HG02884 (cell line): ENCODE measurements around the gene AMBP.
"Not testable (repeated sequence)": the region's sequence is repeated elsewhere in the genome, so short reads cannot be mapped to it uniquely, and the experiment has no call there.

Source experiments
- ATAC-seq: cut with Tn5 transposase; IDR thresholded peaks from one replicate; pipeline ENCODE4 v1.9.1; 2021; ENCODE audit warnings: mild to moderate bottlenecking, moderate library complexity; ENCODE audit not compliant: unreplicated experiment

The AMBP gene

DNA sequence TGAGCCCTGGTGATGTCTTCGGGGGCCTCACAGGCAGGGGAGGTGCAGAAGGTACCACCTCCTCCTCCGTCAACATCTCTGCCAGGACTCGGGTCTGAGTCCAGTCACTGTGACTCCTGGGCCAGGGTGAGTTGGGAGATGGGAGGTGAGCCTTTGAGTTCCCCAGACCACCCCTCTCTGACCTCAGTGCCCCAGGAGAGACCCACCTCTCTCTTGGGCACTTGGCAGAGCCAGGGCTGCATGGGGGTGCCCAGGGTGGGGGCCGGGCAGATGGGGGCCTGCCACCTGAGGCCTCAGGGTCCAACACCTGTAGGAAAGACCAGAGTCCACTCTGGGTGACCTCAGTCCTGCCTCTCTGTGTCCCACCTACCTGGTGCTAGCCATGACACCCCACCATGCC, 14.2 kb upstream of the AMBP start:
- ATAC-seq = no peak

DNA sequence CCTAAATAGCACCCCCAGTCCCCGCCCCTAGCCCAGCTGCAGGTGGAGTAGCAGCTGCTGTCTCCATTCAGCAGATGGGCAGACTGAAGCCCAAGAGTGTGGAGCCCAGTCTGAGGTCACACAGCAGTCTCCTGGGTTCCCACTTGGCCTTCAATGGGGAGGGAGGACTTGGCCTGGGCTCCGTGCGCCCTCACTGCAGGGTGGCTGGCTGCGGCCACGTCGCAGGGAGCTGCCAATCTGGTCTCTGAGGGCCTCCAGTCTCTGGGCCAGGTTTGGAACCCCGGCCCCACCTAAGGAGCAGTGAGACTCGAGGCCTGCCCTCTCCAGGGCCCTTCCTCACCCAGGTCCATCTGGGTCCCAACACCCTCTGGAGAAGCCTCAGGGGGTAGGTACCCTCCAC, 13.6 kb upstream of the AMBP start:
- no peak for ATAC-seq

DNA sequence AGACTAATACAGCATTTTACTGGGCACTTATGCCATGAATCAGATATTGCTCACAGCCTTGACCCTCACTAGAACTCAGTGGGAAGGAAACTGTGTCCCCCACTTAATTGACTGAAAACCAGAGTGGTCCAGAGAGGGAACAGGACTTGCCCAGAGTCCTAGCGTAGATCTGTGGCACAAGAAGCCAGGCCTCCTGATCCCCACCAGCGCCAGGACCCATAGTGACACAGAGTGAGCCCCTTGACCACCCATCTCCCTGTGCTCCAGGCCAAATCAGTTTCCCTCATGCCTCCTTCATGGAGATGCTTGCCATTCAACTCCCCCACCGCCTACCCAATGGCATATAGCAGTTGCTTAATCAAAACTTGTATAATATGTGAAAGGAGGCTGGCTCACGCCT, 12.7 kb upstream of the AMBP start:
- ATAC-seq = no peak

DNA sequence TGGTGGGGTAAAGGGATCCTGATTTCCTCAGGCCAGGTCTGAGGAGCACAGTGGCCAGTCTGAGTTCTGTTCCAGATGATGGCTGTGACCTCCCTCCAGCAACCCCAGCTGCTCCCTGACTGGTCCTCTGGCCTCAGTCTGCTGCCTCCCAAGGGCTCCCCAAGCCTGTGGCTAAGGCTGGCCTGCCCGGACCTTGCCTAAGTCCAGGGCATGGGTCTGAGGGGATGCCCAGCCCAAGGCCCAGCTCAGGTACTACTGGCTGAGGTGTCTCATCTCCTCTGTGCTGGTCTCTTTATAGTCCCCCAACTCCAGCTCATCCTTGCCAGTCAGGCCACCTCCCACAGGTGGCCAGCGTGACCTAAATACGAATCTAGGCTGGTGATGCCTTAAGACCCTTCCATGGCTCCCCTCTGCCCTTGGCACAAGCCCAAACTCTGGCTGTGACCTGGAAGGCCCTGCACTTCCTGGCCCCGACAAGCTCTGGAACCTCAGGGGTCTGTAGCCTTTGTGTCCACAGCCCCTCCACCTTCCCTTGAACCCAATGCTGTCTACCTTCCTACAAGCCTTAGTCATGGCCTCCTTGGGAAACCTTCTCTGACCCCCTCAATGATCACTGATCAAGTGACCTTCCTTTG, 11.2 kb upstream of the AMBP start:
- no peak for ATAC-seq

DNA sequence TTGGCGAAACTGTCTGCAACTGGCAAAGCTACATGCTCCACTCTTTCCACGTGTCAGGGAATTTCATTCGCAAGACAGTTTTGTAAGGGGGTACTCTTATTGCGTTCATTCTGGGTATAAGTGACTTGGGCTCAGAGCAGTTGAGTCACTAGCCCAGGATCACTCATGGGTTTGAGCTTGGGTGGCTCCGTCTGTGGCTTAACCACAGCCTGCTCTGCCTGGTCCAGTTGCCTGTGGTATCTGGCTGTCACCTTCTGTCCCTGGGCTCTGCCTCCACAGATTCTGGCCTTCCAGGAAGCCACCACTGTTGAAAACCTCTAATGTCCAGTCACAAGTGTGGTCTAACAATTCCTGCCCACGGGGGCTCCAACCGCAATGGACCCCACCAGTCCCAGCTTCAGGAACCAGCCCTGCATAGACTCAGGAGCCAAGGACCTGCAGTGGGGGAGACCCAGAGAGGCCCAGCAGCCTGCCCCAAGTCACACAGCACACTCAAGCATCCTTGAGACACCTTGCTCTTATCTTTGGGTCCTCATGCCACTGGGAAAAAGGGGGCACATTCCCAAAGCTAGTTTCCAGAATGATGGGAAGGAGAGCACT, 10.6 kb upstream of the AMBP start:
- ATAC-seq = no peak

DNA sequence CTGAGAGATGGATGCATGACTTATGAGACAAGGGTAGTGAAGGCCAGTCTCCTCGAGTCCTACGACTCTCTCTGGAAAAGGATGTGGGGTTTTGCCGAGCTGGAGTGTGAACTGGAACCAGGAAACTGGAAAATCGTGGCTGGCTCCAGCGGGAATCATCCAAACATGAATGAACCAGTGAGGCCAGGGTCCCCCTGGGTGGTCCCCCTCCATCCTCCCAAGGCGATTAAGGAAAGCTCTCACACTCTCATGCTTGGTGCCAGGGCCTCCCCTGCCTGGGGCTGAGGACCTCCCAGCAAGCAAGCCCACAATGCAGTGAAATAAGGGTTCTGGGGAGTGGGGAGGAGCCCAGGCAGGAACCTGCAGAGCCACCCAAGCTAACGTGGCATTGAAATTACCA, 9.6 kb upstream of the AMBP start:
- ATAC-seq = no peak

DNA sequence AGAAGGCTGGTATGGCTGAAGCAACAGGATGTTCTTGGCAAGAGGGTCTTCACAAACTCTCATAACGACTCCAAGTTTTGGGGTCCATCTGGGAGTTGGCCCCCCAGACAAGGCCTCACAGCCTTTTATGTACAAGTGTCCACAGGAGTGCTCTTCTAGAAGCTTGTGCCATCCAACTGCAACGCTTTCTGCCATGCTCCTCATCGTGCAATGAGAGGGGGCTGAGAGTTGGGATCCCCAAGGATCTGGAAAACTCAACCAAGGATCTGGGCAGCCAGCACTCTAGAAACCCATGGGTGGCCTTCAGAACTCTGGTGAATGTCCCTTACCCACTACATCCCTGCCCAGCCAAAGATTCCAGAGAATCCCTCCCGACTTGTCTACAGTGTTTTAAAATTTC, 8.5 kb upstream of the AMBP start:
- ATAC-seq = no peak

DNA sequence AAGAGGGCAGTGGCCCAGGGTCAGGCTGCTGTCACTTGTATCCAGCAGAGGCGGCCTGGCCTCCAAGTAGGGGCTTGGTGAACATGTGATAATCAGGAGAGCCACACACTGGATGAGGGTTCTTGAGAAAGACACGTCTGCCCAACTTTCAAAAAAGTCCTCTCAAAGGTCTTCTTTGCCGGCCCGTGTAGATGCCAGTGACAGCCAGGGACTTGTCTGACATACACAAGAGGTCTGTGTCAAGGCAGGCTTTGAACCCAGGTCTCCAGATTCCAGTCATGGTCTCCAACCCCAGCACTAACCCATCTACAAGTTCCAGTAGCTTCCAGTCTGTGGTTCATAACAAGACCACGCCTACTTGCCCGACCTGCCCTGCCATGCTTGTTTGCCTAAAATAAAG, 7.9 kb upstream of the AMBP start:
- ATAC-seq = no peak

DNA sequence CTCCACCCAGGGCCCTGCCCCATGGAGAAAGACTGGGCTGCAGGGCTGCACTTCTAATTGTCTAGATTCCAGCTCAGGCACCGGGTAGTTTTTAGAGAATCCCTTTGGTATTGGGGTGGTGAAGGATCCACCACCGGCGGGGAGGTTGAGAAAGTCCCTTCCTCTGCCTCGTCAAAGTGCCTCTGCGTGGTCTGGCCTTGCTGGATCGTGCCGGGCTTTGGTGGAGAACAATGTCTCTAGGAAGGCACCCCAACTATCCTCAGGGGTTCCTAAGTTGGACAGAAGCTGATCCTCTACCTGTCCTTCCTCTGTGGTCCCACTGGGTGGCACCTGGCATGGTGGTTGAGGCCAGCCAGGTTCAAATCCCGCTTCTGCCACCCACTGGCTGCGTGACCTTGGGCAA, 7.3 kb upstream of the AMBP start:
- ATAC-seq = no peak

DNA sequence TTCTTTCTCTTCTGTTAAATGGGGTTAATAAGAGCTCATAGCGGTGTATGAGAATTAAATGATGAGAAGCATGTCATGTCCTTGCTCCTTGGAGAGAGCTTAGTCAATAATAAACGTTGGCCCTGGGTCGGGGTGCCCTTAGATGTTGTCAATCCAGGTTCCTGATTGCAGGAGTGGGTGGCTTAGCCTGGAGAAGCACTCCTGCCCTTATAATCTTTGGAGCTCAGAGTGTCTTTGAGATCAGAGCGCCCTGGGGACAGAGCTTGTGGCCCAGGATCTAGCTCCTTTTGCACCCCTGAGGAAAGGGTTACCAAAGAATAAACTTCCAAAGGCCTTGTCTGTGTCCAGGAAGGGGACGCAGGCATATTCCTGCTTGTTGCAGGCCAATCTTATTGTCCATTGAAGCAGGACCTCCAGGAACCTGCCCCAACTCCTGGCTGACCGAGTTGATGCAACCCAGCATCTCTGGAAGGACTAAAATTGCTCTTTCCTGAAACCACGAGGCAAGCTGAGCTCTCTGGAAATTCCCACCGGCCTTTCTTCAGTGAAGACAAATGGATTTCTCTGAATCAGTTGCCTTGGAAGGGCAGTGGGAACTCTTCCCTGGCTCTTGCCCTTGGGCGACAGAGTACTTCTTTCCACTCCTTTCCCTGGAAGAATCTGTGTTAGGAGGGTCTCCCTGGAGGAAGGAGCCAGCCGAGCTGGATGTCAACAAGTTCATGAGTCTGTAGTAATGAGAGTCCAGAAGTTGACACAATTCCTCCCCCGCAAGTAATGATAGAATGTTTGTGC, 6.4 kb upstream of the AMBP start:
- ATAC-seq = no peak

DNA sequence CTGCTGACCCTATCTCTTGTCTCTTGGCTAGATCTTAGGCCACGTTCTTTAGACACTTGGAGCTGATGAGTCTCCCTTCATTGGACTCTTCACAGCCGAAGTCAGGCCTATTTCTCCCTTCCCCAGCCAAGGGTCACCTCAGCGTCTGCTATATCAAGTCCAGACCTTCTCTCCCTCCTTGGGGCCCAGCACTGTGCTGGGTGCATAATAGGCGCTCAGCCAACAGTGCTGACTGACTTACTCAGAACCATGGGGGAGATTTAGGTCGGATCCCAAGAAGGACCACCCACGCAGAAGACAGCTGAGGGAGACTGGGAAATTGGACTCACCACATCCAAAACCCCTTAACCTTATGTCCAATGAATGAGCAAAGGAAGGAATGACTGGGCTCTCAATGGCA, 5.6 kb upstream of the AMBP start:
- no peak for ATAC-seq

DNA sequence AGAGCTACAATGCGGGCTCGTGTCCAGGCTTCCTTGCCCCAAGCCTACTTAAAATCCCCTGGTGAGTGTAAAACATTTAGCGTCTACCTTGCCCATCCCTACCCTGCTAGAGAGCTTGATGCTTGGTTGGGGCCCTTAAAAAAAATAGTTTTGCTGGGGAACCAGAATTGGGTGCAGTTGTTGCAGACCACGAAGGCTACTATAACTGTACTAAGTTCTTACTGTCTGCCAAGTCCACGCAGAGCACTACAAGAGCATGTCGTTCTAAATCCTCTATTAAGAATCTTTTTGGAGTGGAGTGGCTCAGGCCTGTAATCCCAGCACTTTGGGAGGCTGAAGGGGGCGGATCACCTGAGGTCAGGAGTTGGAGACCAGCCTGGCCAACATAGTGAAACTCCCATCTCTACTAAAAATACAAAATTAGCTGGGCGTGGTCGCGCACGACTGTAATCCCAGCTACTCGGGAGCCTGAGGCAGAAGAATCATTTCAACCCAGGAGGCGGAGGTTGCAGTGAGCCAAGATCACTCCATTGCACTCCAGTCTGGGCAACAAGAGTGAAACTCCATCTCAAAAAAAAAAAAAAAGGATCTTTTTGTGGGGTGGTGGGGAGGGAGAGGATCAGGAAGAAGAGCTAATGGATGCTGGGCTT, 4.8 kb upstream of the AMBP start:
- not testable (repeated sequence) for ATAC-seq

DNA sequence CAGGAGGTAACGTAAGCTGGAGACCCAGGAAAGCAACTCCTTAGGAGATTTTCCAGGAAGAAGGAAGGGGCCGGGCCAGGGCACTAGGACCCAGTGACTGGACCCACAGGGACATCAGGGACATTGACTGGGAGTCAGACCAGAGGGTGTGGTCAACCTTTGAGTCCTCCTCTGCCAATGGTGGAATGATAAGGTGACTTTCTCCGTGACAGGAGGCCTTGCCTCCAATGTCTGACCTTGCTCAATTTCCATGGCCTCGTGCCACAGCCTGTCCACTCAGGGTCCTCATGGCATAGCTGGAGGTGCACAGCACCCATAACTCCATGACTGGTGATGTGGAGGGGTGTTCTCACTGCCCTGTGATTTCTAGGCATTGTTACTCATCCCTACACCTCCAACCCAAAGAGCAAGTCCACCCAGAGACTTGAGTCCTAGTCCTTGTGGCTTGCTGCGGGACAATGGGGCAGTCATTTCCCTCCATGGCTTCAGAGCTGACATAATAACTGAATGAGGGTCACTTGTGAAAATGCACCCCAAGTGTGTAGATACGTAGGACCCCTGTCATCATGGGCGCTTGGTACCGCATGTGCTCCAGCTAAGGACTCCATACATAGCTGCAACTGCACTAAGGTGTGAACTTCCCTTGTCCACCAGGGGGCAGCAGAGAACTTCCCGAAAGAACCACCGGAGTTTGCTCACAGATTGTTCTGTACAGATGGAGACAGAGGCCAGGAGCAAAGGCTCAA, 4.1 kb upstream of the AMBP start:
- ATAC-seq = peak; percentile 87

DNA sequence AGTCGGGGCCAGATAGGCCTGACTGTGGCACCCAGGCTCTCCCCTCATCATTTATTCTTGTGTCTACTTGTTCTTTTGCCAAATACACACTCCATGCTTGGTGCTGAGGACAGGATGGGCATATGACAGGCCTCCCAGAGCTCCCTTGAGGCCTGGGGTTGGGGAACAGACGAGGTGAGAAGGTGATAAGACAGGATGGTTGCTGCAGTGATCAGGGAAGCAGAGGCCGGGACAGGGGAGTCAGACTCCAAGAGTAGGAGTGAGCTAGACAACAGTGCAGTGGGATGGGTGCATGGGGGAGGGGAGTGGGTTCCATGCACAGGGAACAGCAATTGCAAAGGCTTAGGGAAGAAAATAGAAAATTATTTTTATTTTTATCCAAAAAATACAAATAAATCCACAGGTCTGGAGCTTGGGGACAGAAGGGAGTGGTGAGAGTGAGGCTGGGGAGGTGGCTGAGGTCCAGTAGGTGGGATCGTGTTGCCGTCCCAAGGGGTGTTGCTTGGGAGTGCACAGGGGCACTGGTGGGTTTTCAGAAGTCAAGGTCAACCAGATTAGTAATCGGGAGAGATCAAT, 3.4 kb upstream of the AMBP start:
- ATAC-seq = no peak

DNA sequence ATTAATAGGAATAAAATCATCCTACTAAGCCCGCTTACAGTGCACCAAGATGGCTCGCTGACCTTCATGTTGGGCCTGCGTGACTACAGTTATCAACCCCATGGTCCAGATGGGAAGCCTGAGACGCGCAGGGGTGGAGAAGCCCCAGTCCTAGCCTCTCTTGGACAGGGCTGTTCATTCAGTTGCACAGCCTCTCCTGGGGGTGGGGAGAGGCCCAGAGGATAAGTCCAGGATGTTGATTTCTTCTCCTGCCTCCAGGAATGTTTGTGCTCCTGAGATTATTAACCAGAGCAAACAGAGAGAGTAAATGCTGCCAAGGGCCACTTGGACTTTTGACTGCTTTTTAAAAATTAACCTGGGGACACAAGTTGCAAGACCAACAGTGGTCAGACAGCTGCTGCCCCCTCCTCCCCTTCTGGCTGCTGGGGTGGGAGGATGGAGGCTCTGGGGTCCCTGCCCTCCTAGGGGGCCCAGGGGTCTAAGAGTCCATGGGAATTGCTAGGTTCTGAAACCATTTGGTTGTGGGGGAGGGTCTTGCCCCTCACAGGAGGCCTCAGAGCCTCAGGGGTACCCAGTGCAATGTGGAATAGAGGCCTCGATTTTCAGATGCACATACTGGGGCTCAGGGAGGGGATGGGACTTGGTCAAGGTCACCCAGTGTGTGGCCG, 2.8 kb upstream of the AMBP start:
- no peak for ATAC-seq

DNA sequence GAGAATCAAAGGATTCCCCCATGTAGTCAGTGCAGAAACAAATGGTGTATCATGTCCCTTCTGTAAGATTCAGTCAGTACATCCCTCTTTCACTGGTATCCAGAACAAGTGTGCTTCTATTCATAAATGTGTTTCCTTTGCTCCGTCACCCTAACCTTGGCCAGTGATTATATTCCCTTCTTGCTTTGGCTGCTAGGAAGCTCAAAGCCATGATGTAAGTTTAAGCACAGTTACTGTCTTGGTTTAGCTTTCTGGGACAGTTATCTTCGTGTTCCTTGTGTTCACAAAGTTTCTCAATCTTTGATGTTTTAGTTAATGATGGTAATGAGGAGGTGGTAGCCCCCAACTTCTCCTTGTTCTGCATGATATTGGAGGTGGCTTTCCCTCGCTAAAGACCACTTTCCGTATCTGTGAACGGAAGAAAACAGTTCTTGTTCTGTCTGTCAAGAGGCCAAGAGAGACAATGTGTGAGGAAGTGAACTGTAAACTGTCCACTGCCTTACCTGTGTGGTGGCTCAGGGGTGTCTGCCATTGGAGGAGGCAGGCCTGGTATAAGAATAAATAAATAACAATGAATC, 2.2 kb upstream of the AMBP start:
- no peak for ATAC-seq

DNA sequence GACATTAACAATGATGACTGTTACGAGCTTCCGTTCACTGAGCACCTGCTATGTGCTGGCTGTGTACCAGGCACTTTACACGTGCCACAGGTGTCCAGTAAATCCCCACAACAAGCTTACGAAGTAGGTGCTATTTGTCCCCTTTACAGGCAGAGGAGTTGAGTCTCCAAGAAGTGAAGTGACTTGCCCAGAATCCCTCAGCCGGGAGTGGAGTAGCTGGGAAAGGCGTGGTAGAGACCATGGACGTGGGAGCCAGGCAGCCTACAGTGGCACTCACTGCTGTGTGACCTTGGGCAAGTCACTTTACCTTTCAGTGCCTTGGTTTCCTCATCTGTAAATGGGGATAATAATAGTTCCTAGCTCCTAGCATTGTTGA, 669 bp upstream of the AMBP start:
- no peak for ATAC-seq

DNA sequence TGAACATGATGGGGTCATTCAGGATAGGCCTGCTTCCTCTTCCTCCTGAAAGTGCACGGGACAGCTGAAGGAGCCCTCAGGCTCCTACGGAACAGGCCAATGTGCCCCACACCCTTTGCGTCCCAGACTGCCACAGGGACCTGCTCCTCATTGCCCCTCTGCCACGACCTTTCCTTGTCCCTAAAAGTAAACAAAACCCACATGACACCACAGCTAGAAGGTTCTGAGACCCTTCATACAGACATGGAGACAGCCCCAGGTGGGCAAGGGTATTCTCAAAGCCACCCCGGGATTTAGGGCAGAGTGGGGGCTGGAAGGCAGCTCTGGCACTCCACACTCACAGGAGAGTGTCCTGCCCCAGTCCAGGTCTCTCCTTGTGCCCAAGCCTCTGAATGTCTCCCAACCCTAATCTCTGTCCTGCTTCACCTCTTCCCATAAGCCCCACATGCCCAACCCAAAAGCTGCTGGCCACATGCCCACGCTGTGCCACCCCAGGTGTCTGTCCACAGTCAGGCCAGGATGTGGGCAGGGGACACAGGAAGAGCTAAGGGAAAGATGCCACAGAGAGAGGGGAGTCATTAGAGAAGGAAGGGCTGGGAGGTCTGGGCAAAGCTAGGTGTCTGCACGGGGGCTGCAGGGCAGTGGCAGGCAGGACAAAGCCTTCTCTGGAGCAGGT, 800 bp downstream of the AMBP start:
- no peak for ATAC-seq
